Coronary artery (tissue), 2 donors: ENCODE measurements around the gene XCR1.

ENCODE experiments used
- DNase-seq: peaks from one replicate; pipeline ENCODE4 v3.0.0-alpha.2; 2017; ENCODE audit warnings: low spot score
- H3K27ac ChIP-seq, 2 donors: fragments of 200-600 bp; sonication (generic); one replicate each; pipeline ENCODE4 v1.5.1; 2016 to 2019
- H3K4me3 ChIP-seq: fragments of 200-600 bp; sonication (generic); 2 replicates; pipeline ENCODE4 v1.5.1; 2016; ENCODE audit warnings: mild to moderate bottlenecking, moderate library complexity
- CTCF ChIP-seq: fragments of 200-600 bp; sonication (generic); IDR thresholded peaks from one replicate; pipeline ENCODE4 v1.5.1; 2019; ENCODE audit warnings: antibody characterized with exemption

XCR1 gene

GRCh38 chr3:45981346-45982074, 45.8 kb downstream of the XCR1 start:
- DNase-seq = no peak
- Histone ChIP-seq H3K27ac (peak overlapping the region; percentile 59 to 83), H3K4me3 (no peak overlapping the region)
- no peak for TF ChIP-seq CTCF

DNA sequence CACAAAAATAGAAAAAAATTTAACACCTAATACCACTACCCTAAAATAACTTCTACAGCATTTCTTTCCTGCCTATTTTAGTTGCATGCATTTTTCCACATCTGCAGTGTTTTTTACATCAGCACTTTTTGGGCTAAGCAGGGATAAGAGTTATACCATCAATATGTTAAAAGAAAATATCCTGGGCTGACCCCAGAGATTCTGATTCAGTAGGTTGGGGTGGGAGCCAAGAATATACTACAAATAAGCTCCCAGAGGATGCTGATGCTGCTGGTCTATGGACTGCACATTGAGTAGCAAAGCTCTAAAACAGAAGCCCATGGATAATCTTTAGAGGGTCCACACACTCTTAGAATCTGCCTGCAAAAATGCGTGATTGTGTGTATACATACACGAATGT, 46.5 kb downstream of the XCR1 start:
- no peak for TF ChIP-seq CTCF
- H3K27ac ChIP-seq = peak overlapping the region in 1 of 2 donors; percentile 59
- H3K4me3 ChIP-seq = no peak overlapping the region
- no peak for DNase-seq

GRCh38 chr3:45980229-45980813, 47.0 kb downstream of the XCR1 start:
- Histone ChIP-seq H3K4me3 (no peak overlapping the region), H3K27ac (no peak overlapping the region)
- no peak for TF ChIP-seq CTCF
- no peak for DNase-seq

DNA sequence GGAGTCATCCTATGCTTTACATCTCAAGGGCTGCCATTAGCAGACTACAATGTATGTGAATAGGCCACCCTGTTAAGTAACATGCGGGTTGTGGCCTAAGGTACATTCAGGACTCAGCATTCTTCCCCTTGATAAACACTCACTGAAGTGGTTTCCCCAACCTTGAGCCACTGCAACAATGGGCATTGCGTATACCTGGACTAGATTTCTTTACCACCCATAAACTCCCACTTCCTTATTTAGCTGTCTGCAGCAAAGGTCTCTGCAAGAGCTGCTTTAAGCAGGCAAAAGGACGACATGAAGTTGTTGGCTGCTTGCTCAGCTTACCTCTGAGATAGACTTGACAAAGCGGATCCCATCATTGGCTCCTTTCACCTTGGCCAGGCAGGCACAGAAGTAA, 47.9 kb downstream of the XCR1 start:
- DNase-seq = no peak
- Histone ChIP-seq H3K27ac (peak overlapping the region in 1 of 2 donors; percentile 28), H3K4me3 (no peak overlapping the region)
- no peak for TF ChIP-seq CTCF

DNA sequence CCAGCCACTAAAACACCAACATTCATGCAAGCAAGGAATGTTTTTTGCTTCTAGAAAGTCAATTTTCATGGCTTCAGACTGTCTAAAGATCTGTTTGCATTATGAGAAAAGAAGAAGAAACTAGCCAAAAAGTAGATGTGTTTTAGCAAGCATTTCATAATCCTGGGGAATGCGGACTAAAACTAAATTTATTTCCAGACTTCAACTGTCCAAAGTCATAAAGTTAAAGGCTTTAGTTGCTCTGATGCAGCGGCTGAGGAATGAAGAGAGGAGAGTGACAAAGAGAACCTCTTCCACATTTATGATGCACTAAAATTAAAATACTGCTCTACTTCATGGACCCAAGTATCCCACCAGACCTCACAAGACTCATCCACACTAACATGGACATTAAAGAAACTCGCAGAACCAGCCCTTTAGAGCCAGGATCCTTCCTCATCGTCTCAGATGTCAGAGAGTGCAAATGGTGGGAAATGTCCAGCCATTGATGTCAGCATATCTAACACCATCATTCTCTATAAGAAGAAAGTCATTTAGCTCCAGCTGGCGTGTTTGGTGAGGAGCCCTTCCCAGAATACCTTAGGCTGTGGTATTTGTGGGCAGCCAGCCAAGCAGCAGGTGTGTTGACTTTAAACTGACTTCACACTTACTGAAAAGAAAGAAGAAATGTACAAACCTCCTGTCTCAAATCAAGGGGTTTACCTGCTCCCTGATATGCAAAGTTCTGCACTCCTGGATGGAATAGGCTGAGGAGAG, 49.1 kb downstream of the XCR1 start:
- no peak overlapping the region for H3K27ac ChIP-seq
- no peak overlapping the region for H3K4me3 ChIP-seq
- DNase-seq = no peak
- TF ChIP-seq CTCF = no peak

- no peak for DNase-seq
- Histone ChIP-seq H3K27ac (peak overlapping the region in 1 of 2 donors; percentile 5), H3K4me3 (no peak overlapping the region)
- no peak for TF ChIP-seq CTCF
These were observed 50.8 kb downstream of the XCR1 start for GRCh38 chr3:45976191-45977091.
